CD4-positive, alpha-beta memory T cell (primary cell): Measurements from ENCODE around the gene CDC40. TPM values are rescaled to one million over a fixed set of nuclear protein-coding genes. Genes with fewer than 3 reads are reported as not detected.

Source experiments
- CTCF ChIA-PET: fragments of 350-600 bp; sonication (Branson Sonifier 250); formaldehyde crosslinking; loops from one replicate; lab custom pipeline; 2021; ENCODE audit warnings: inconsistent platforms; ENCODE audit not compliant: partially characterized antibody; lab: Charles Lee
- POLR2A ChIA-PET: fragments of 350-600 bp; sonication (Branson Sonifier 250); formaldehyde crosslinking; loops from one replicate; lab custom pipeline; 2021; ENCODE audit not compliant: partially characterized antibody; lab: Charles Lee
- DNase-seq, 5 donors: peaks; one replicate each; pipeline versions ENCODE4 v3.0.0 to v3.0.0-alpha.2; 2020 to 2022; ENCODE audit warnings: mixed read lengths in 1 of 5
- H3K27ac ChIP-seq: one replicate; pipeline ENCODE4 v1.7.0; 2013; ENCODE audit warnings: low read depth, low read length
- H3K27me3 ChIP-seq: 2 replicates; pipeline ENCODE4 v1.7.0; 2013; ENCODE audit warnings: mild to moderate bottlenecking, low read length, moderate library complexity; ENCODE audit not compliant: insufficient read depth
- H3K36me3 ChIP-seq: 2 replicates; pipeline ENCODE4 v1.7.0; 2013; ENCODE audit warnings: mild to moderate bottlenecking, low read length, moderate library complexity; ENCODE audit not compliant: insufficient read depth
- H3K4me1 ChIP-seq: 2 replicates; pipeline ENCODE4 v1.7.0; 2013; ENCODE audit warnings: mild to moderate bottlenecking, low read length, moderate library complexity; ENCODE audit not compliant: insufficient read depth
- H3K4me3 ChIP-seq, 2 donors: one replicate each; pipeline ENCODE4 v1.7.0; 2013; ENCODE audit warnings: low read length in 2 of 2, mild to moderate bottlenecking in 1 of 2
- H3K9me3 ChIP-seq, 2 donors: one replicate each; pipeline ENCODE4 v1.7.0; 2013; ENCODE audit warnings: low read length in 2 of 2, control low read depth in 1 of 2; ENCODE audit not compliant: control insufficient read depth in 1 of 2
- H3K27ac Mint-ChIP-seq, 7 donors: one replicate each; pipeline ENCODE4 v1.8.0; 2020 to 2021; ENCODE audit warnings: mixed read lengths in 7 of 7, mild to moderate bottlenecking in 6 of 7, inconsistent platforms in 3 of 7, moderate library complexity in 3 of 7
- H3K27me3 Mint-ChIP-seq, 2 donors: one replicate each; pipeline ENCODE4 v1.8.0; 2020 to 2021; ENCODE audit warnings: mixed read lengths in 2 of 2
- H3K36me3 Mint-ChIP-seq, 2 donors: one replicate each; pipeline ENCODE4 v1.8.0; 2020 to 2021; ENCODE audit warnings: mixed read lengths in 2 of 2, inconsistent platforms in 1 of 2, mild to moderate bottlenecking in 1 of 2
- H3K4me1 Mint-ChIP-seq, 4 donors: one replicate each; pipeline ENCODE4 v1.8.0; 2020 to 2021; ENCODE audit warnings: mixed read lengths in 4 of 4, mild to moderate bottlenecking in 1 of 4
- H3K4me3 Mint-ChIP-seq, 8 donors: one replicate each; pipeline ENCODE4 v1.8.0; 2020 to 2021; ENCODE audit warnings: mixed read lengths in 8 of 8, mild to moderate bottlenecking in 7 of 8, moderate library complexity in 6 of 8, inconsistent platforms in 3 of 8
- H3K9me3 Mint-ChIP-seq, 8 donors: one replicate each; pipeline ENCODE4 v1.8.0; 2020 to 2021; ENCODE audit warnings: mixed read lengths in 8 of 8, mild to moderate bottlenecking in 5 of 8, inconsistent platforms in 3 of 8, moderate library complexity in 1 of 8
- intact Hi-C: fragments of 100-400 bp; cut with micrococcal nuclease; formaldehyde crosslinking; loops from one replicate; pipeline ENCODE4 v1.15.1; 2023
- polyA plus RNA-seq, 2 donors: library from polyadenylated mRNA; unstranded; fragments of 300-500 nt; fragmentation: Illumina TruSeq; gene quantifications; one replicate each; pipeline ENCODE4 v1.2.3, GENCODE V29; 2021
- total RNA-seq, 2 experiments: library from RNA; stranded (reverse); gene quantifications; one replicate each; pipeline ENCODE4 v1.2.3, GENCODE V29; 2021

Gene CDC40
- total and polyA plus RNA-seq, 4 experiments from 2014 or later, result 20.4 to 38.0 (median 35.9) TPM

DNA sequence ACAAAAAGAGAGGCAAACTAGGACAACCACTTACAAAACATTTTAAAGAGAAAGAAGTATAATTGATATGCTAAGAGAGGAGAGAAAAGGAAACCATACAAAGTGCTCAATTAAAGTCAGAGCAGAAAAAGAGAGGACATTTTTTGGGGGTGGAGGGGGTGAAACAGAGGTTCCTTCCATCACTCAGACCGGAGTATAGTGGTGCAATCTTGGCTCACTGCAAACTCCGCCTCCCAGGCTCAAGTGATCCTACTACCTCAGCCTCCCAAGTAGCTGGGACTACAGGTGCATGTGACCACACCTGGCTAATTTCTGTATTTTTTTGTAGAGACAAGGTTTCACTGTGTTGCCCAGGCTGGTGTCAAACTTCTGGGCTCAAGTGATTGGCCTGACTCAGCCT is 10.1 kb upstream of the CDC40 start:
- ChIA-PET POLR2A (interaction anchor here (0.7 kb wide), 1 partner anchor 421 kb away, joined by 3 read pairs; no protein-coding TSS in a partner anchor), CTCF (no interaction called here)
- H3K27ac ChIP-seq, result no peak overlapping the region
- no peaks in the 10 kb centered on the region for H3K36me3 ChIP-seq
- peaks cover 22 to 26% of the 10 kb centered on the region in 2 donors for H3K27me3 Mint-ChIP-seq
- no peaks in the 10 kb centered on the region for H3K9me3 ChIP-seq
- H3K27me3 ChIP-seq, result peaks cover 4% of the 10 kb centered on the region
- H3K4me3 Mint-ChIP-seq, result no peak overlapping the region
- no peaks in the 10 kb centered on the region for H3K9me3 Mint-ChIP-seq
- H3K4me1 ChIP-seq, result no peaks in the 10 kb centered on the region
- H3K4me3 ChIP-seq, result no peak overlapping the region
- no peak overlapping the region for H3K27ac Mint-ChIP-seq
- no peak for DNase-seq
- intact Hi-C loops, result loop anchor here (10.0 kb wide), 1 partner anchor 1875 kb away; the partner anchor contains the start of gene AFG1L
- no peaks in the 10 kb centered on the region for H3K36me3 Mint-ChIP-seq
- H3K4me1 Mint-ChIP-seq, result no peaks in the 10 kb centered on the region

DNA sequence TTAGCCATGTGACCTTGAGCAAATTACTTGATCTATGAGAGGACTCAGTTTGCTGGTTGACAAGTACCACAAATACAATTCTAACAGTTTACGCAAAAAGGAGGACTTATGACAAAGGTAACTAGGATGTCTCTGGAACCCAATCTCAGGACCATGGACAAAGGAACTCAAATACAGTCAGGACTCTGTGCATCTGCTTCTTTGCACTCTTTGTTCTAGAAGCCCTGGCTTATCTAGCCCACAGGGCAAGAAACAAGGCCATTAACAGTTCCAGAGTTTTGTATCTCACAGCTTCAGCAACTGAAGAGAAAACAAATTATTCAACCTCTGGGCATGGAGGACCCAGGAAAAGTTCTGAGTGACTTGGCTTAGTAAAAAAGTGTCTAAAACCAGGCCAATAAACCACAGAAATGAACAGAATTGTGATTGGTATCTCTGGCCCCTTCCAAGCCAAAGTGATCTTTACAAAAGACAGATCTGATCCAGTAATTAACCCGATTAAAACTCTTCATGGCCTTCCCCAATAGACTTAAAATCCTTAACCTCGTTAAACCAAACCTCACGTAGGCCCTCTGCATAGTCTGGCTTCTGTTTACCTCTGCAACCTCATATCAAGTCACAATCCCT is 6.6 kb upstream of the CDC40 start:
- CTCF ChIA-PET, result no interaction called here
- POLR2A ChIA-PET, result no interaction called here
- peaks cover 22 to 25% of the 10 kb centered on the region in 2 donors for H3K27me3 Mint-ChIP-seq
- H3K27me3 ChIP-seq, result peaks cover 3% of the 10 kb centered on the region
- no peak overlapping the region for H3K27ac ChIP-seq
- H3K4me1 ChIP-seq, result peaks cover 6% of the 10 kb centered on the region
- H3K36me3 Mint-ChIP-seq, result no peaks in the 10 kb centered on the region
- no peak overlapping the region for H3K4me3 ChIP-seq
- peak overlapping the region in 1 of 7 donors; percentile 9 for H3K27ac Mint-ChIP-seq
- no peaks in the 10 kb centered on the region for H3K36me3 ChIP-seq
- no peak overlapping the region for H3K4me3 Mint-ChIP-seq
- H3K4me1 Mint-ChIP-seq, result peaks cover 4 to 5% (median 4%) of the 10 kb centered on the region in 4 donors
- no peak for DNase-seq
- intact Hi-C loops, result loop anchor here (10.0 kb wide), 1 partner anchor 1879 kb away; the partner anchor contains the start of gene AFG1L
- H3K9me3 ChIP-seq, result no peaks in the 10 kb centered on the region
- H3K9me3 Mint-ChIP-seq, result no peaks in the 10 kb centered on the region

DNA sequence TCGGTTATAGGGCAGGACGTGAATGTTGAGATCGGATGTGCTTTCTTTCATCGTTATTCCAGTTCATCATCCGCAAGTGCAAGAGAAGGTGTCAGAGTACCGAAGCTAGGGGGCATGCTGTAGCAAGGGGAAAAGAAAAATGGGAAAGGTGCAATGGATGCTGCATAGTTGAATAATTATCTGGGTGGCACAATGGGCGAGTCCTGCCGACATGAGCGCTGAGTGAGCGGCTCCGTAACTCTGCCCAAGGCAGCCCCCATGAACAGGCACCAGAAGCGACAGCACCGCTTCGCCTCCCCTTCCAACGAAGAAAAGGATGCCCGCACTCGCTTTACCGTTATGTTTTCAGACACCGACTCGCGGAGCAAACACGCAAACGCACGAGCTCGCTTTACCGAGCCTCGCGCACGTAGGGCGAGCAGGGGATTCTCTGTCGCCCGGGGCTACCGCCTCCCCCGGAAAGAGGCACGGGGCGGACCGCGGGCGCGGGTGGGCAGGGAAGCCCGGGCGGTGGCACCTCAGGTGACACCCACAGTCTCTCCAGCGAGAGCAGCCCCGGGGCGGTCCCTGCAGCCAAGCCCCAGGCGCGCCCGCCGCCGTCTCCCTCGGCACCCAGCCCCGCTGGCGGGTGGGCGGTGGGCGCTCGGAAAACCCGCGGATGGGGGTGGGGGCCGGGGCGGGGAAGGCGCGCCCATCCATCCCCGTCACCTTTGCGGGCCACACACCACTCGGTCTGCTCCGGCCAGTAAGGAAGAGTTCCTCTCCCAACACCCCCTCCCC is 1.4 kb upstream of the CDC40 start:
- H3K4me3 ChIP-seq, result peak overlapping the region; percentile 77 to 92
- intact Hi-C loops, result loop anchor here (1.0 to 10.0 kb wide), 4 partner anchors 211 to 1884 kb away; partner anchors contain the start of genes AFG1L and AMD1
- Mint-ChIP-seq H3K27ac (peak overlapping the region; percentile 24 to 90 (median 64)), H3K27me3 (peaks cover 10 to 12% of the 10 kb centered on the region in 2 donors), H3K4me1 (peaks cover 4 to 6% (median 5%) of the 10 kb centered on the region in 4 donors), H3K4me3 (peak overlapping the region; percentile 82 to 92 (median 86)), H3K9me3 (no peaks in the 10 kb centered on the region), H3K36me3 (no peaks in the 10 kb centered on the region)
- peaks cover 39% of the 10 kb centered on the region for H3K4me1 ChIP-seq
- no peaks in the 10 kb centered on the region for H3K36me3 ChIP-seq
- ChIA-PET CTCF (interaction anchor here (0.5 to 4.5 kb wide), 6 partner anchors 27 to 488 kb away, joined by 4 to 36 read pairs (median 6); partner anchors contain the start of genes AK9 and FIG4), POLR2A (interaction anchor here (1.4 to 3.0 kb wide), 6 partner anchors 21 to 696 kb away, joined by 3 to 14 read pairs (median 8); partner anchors contain the start of genes AK9, AMD1 and FIG4)
- H3K27ac ChIP-seq, result peak overlapping the region; percentile 88
- no peaks in the 10 kb centered on the region for H3K27me3 ChIP-seq
- DNase-seq, result peak; percentile 69 to 82 (median 75)
- H3K9me3 ChIP-seq, result no peaks in the 10 kb centered on the region

DNA sequence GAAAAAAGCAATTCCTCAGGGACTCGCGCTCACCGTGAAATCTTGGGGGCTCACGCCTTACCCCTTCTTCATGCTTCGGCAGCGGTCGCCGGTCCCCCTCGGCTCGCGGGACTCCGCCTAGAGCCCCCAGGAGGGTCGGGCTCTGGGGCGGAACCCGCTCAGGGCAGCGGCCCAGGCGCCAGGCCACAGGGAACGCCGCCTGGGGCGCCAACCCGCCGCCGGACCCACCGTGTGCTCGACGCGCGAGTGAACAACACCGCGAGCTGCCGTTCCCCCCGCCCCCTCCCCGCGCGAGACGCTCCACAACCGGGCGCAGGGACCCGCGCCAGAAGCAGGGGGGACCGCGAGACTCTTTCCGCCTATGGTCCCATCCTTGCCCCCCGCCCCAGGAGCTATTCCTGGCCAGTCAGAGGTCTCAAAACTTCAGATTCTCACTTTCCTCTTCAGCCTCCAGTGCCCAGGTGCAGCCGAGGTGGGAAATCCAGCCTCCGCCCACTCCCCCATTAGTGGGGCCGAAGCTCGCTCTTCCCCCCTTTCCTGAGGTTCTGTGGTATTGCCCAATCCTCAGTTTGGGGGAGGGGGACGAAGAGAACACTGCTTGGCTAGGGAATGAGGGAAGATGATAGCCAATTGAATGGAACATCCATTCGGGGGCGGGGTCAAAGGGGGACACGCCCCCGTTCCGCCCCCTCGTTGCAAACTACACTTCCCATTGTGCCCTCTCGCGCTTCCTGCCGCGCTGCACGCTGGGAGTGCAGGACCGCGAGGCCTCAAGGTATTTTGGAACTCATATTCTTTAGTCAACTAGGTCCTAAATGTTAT is 610 bp upstream of the CDC40 start, which contains the start of gene WASF1:
Gene WASF1 (minus strand): TSS at position 265 of the 822 bp plus-strand sequence. CDS start 52,069 bp downstream, outside the sequence.
- Mint-ChIP-seq H3K4me3 (peak within 1 kb of the TSS; percentile 82 to 92 (median 86)), H3K27ac (peak within 1 kb of the TSS; percentile 24 to 90 (median 64)), H3K9me3 (no peaks in the 10 kb centered on the region), H3K36me3 (no peaks in the 10 kb centered on the region), H3K4me1 (peaks cover 5 to 7% (median 6%) of the 10 kb centered on the region in 4 donors), H3K27me3 (peaks cover 4 to 5% of the 10 kb centered on the region in 2 donors)
- intact Hi-C loops, result loop anchor here (1.0 to 10.0 kb wide), 12 partner anchors 139 to 1885 kb away; partner anchors contain the start of genes AFG1L, AK9, AMD1 and CD164
- no peaks in the 10 kb centered on the region for H3K27me3 ChIP-seq
- DNase-seq, result peak; percentile 90 to 93 (median 92)
- peak within 1 kb of the TSS; percentile 88 for H3K27ac ChIP-seq
- POLR2A ChIA-PET, result interaction anchor here (0.7 to 3.0 kb wide), 15 partner anchors 9 to 802 kb away, joined by 3 to 14 read pairs (median 5); partner anchors contain the start of genes AK9, AMD1, CDK19 and FIG4
- no peaks in the 10 kb centered on the region for H3K9me3 ChIP-seq
- H3K36me3 ChIP-seq, result no peaks in the 10 kb centered on the region
- CTCF ChIA-PET, result interaction anchor here (0.6 to 4.5 kb wide), 8 partner anchors 9 to 697 kb away, joined by 3 to 36 read pairs (median 4); no protein-coding TSS in a partner anchor
- peaks cover 46% of the 10 kb centered on the region for H3K4me1 ChIP-seq
- H3K4me3 ChIP-seq, result peak within 1 kb of the TSS; percentile 77 to 92

- Mint-ChIP-seq H3K27ac (no peak overlapping the region), H3K36me3 (peaks cover 2 to 4% of the 10 kb centered on the region in 2 donors), H3K4me3 (no peak overlapping the region), H3K9me3 (no peaks in the 10 kb centered on the region), H3K4me1 (peaks cover 14 to 17% (median 17%) of the 10 kb centered on the region in 4 donors), H3K27me3 (peaks cover 0 to 2% of the 10 kb centered on the region in 2 donors)
- ChIA-PET POLR2A (interaction anchor here (0.8 to 3.0 kb wide), 6 partner anchors 7 to 801 kb away, joined by 3 to 14 read pairs (median 7); partner anchors contain the start of genes AMD1 and RPF2), CTCF (interaction anchor here (1.3 to 4.5 kb wide), 3 partner anchors 30 to 209 kb away, joined by 4 to 36 read pairs (median 5); no protein-coding TSS in a partner anchor)
- DNase-seq, result no peak
- H3K4me1 ChIP-seq, result peaks cover 64% of the 10 kb centered on the region
- H3K4me3 ChIP-seq, result peak overlapping the region; percentile 71 to 92
- no peaks in the 10 kb centered on the region for H3K27me3 ChIP-seq
- H3K27ac ChIP-seq, result peak overlapping the region; percentile 88
- no peaks in the 10 kb centered on the region for H3K9me3 ChIP-seq
- intact Hi-C loops, result loop anchor here (2.0 to 5.0 kb wide), 3 partner anchors 699 to 1301 kb away; partner anchors contain the start of genes REV3L and ZBTB24
- H3K36me3 ChIP-seq, result no peaks in the 10 kb centered on the region
Measured at GRCh38 chr6:110181131-110182030, 1.2 kb downstream of the CDC40 start.
